GM12878 (cell line): Measurements from ENCODE around the gene C15orf61. TPM values are rescaled to one million over a fixed set of nuclear protein-coding genes. Genes with fewer than 3 reads are reported as not detected.

Experiments used
- ATAC-seq: fragments of 200-7000 bp; cut with Tn5 transposase; 3 replicates; pipeline ENCODE4 v1.9.1; 2020; ENCODE audit warnings: mild to moderate bottlenecking, moderate library complexity
- BruUV-seq: library from RNA; stranded (reverse); fragments of 400-500 nt; replicated peaks from 2 replicates; lab custom pipeline; 2021; lab: Mats Ljungman, UMichigan
- CTCF ChIA-PET: fragments of 300-600 bp; sonication (Branson Sonifier 250); formaldehyde crosslinking; extraction: SDS; loops from one replicate; lab custom pipeline; 2021; ENCODE audit warnings: inconsistent platforms; lab: Yijun Ruan, JAX
- POLR2A ChIA-PET: fragments of 350-600 bp; formaldehyde crosslinking; extraction: SDS; loops from one replicate; lab custom pipeline; 2021; ENCODE audit warnings: inconsistent platforms; lab: Charles Lee
- RAD21 ChIA-PET: fragments of 300-600 bp; sonication (Branson Sonifier 250); formaldehyde crosslinking; loops from one replicate; lab custom pipeline; 2023; ENCODE audit warnings: antibody characterized with exemption; ENCODE audit not compliant: unreplicated experiment; lab: Charles Lee
- SMC1A ChIA-PET: fragments of 300-600 bp; sonication (Branson Sonifier 250); formaldehyde crosslinking; loops from one replicate; lab custom pipeline; 2023; ENCODE audit not compliant: unreplicated experiment, uncharacterized antibody; lab: Charles Lee
- DNase-seq: peaks from one replicate; pipeline ENCODE4 v3.0.0-alpha.2; 2011; ENCODE audit warnings: low read depth, low spot score
- FAIRE-seq: peaks from 3 replicates; lab custom pipeline; 2011; peaks lifted over from hg19 to GRCh38; lab: Jason Lieb, UNC
- H2AFZ ChIP-seq: 2 replicates; pipeline ENCODE4 v1.6.0; 2011; ENCODE audit warnings: low read depth, low read length, control low read depth; ENCODE audit not compliant: control insufficient read depth
- H3K27ac ChIP-seq: 2 replicates; pipeline ENCODE4 v1.5.1; 2011; ENCODE audit warnings: control low read depth; ENCODE audit not compliant: control insufficient read depth, insufficient read depth
- H3K27me3 ChIP-seq, 2 experiments: replicated peaks in 1 of 2; 2 replicates each; pipeline versions ENCODE4 v1.6.0 to v1.6.1; 2011; ENCODE audit warnings: low read length in 1 of 2; ENCODE audit not compliant: control insufficient read depth in 2 of 2, insufficient read depth in 2 of 2
- H3K36me3 ChIP-seq, 2 experiments: 2 replicates each; pipeline ENCODE4 v1.5.1; 2011; ENCODE audit warnings: low read length in 1 of 2; ENCODE audit not compliant: control insufficient read depth in 2 of 2, insufficient read depth in 2 of 2
- H3K4me1 ChIP-seq: 2 replicates; pipeline ENCODE4 v1.6.1; 2011; ENCODE audit warnings: mild to moderate bottlenecking, low read length, moderate library complexity, mixed read lengths; ENCODE audit not compliant: control insufficient read depth, insufficient read depth
- H3K4me2 ChIP-seq: 2 replicates; pipeline ENCODE4 v1.6.0; 2011; ENCODE audit warnings: control low read depth; ENCODE audit not compliant: control insufficient read depth, insufficient read depth
- H3K4me3 ChIP-seq: fragments of 200-600 bp; sonication (generic); 2 replicates; pipeline ENCODE4 v1.5.1; 2016
- H3K79me2 ChIP-seq: 2 replicates; pipeline ENCODE4 v1.6.0; 2011; ENCODE audit warnings: low read length; ENCODE audit not compliant: control insufficient read depth, insufficient read depth
- H3K9ac ChIP-seq: 2 replicates; pipeline ENCODE4 v1.8.0; 2011; ENCODE audit warnings: low read length, control low read depth, mixed read lengths; ENCODE audit not compliant: control insufficient read depth, insufficient read depth
- H3K9me3 ChIP-seq: replicated peaks from 3 replicates; pipeline ENCODE4 v1.5.1; 2011; ENCODE audit warnings: mild to moderate bottlenecking, low read length; ENCODE audit not compliant: control insufficient read depth, insufficient read depth
- H4K20me1 ChIP-seq: 2 replicates; pipeline ENCODE4 v1.6.0; 2011; ENCODE audit not compliant: control insufficient read depth, insufficient read depth
- E4F1 ChIP-seq: fragments of 450-650 bp; IDR thresholded peaks from 2 replicates; pipeline ENCODE4 v1.6.1; 2018; ENCODE audit warnings: borderline replicate concordance, mild to moderate bottlenecking; ENCODE audit not compliant: partially characterized antibody
- EZH2 ChIP-seq: IDR thresholded peaks from 2 replicates; pipeline ENCODE4 v1.6.1; 2012; ENCODE audit warnings: low read depth, mild to moderate bottlenecking, control low read depth, inconsistent platforms, low read length, borderline replicate concordance; ENCODE audit not compliant: control insufficient read depth
- HDAC6 ChIP-seq: fragments of 200-600 bp; sonication (generic); IDR thresholded peaks from one replicate; pipeline ENCODE4 v1.8.0; 2017; ENCODE audit warnings: antibody characterized with exemption; ENCODE audit not compliant: unreplicated experiment
- IRF3 ChIP-seq: fragments of 450-650 bp; IDR thresholded peaks from 2 replicates; pipeline ENCODE4 v1.6.1; 2014; ENCODE audit warnings: mild to moderate bottlenecking
- PBX3 ChIP-seq: IDR thresholded peaks from 2 replicates; pipeline ENCODE4 v1.6.1; 2011; ENCODE audit warnings: mild to moderate bottlenecking, low read depth, low read length, moderate library complexity; ENCODE audit not compliant: insufficient replicate concordance
- PML ChIP-seq: IDR thresholded peaks from 2 replicates; pipeline ENCODE4 v1.6.1; 2012; ENCODE audit warnings: low read length, inconsistent platforms
- SPI1 ChIP-seq: IDR thresholded peaks from 2 replicates; pipeline ENCODE4 v1.6.1; 2011; ENCODE audit warnings: low read depth, mild to moderate bottlenecking, low read length, moderate library complexity, borderline replicate concordance; ENCODE audit not compliant: insufficient read depth
- WGBS: methylation state at CpG from one replicate; pipeline ENCODE4 v1.1.6; 2016; ENCODE audit warnings: low lambda C conversion rate; ENCODE audit not compliant: insufficient replicate concordance, insufficient coverage; ENCODE audit errors: missing lambda C conversion rate; 5-methylcytosine and 5-hydroxymethylcytosine counted together
- in situ Hi-C: fragments of 300-500 bp; cut with MboI; formaldehyde crosslinking; loops from 9 replicates; pipeline ENCODE4 v1.14.3; 2018; ENCODE audit warnings: mixed read lengths
- intact Hi-C: fragments of 100-400 bp; cut with micrococcal nuclease; formaldehyde crosslinking; loops from one replicate; pipeline ENCODE4 v1.14.2; 2022; ENCODE audit not compliant: unreplicated experiment
- polyA plus RNA-seq, 11 experiments: library from polyadenylated mRNA; depleted of rRNA in 4 of 11; unstranded in 6 of 11; stranded (reverse) in 5 of 11; fragments of >200 nt; fragmentation: Nextera tagmentation in 4 of 11; fragmentation: Illumina TruSeq in 1 of 11; extraction: Ambion mirVana in 4 of 11; extraction: Trizol in 1 of 11; gene quantifications; 1 replicate in 1 of 11; 2 replicates in 10 of 11; pipeline versions ENCODE4 v1.2.1 to v1.2.3, GENCODE V29; 2011 to 2016; ENCODE audit warnings: inconsistent platforms in 2 of 11, missing spikeins in 2 of 11, low read depth in 1 of 11
- total RNA-seq, 4 experiments: library from RNA; depleted of rRNA in 3 of 4; stranded (reverse); fragments of >200 nt in 3 of 4; fragmentation: Illumina TruSeq in 1 of 4; extraction: Trizol in 1 of 4; gene quantifications; 2 replicates each; pipeline versions ENCODE4 v1.2.1 to v1.2.3, GENCODE V29; 2013 to 2021

C15orf61 gene
- total and polyA plus RNA-seq, 10 of the 15 experiments (the other 5 are each of a cell fraction or from before 2014, with no cell fraction given) = 1.4 to 8.7 (median 4.3) TPM

- Histone ChIP-seq H2AFZ (no peak overlapping the region), H3K36me3 (no peaks in the 10 kb centered on the region), H3K79me2 (no peaks in the 10 kb centered on the region), H3K9ac (no peak overlapping the region), H3K9me3 (no peaks in the 10 kb centered on the region), H3K4me3 (no peak overlapping the region), H3K4me2 (peak overlapping the region; percentile 18; the same call in 1 of the 2 replicates), H4K20me1 (no peaks in the 10 kb centered on the region), H3K27ac (no peak overlapping the region), H3K27me3 (no peaks in the 10 kb centered on the region), H3K4me1 (peaks cover 17% of the 10 kb centered on the region)
- no peak for FAIRE-seq
- in situ Hi-C loops (no loop called here), intact Hi-C loops (no loop called here)
- TF ChIP-seq EZH2 (no peak), PBX3 (no peak), SPI1 (peak; percentile 62; the same call in 1 of the 2 replicates), IRF3 (no peak), PML (no peak), HDAC6 (no peak), E4F1 (no peak)
- ChIA-PET SMC1A (interaction anchor here (0.7 to 2.0 kb wide), 11 partner anchors 9 to 329 kb away, joined by 3 to 8 read pairs (median 3); partner anchors contain the start of gene C15orf61), CTCF (interaction anchor here (0.8 to 1.8 kb wide), 8 partner anchors 8 to 331 kb away, joined by 3 to 7 read pairs (median 4); partner anchors contain the start of gene C15orf61), RAD21 (interaction anchor here (0.7 kb wide), 2 partner anchors 14 to 331 kb away, joined by 3 read pairs; no protein-coding TSS in a partner anchor), POLR2A (interaction anchor here (1.0 kb wide), 1 partner anchor 14 kb away, joined by 4 read pairs; no protein-coding TSS in a partner anchor)
- WGBS = 90% methylated on average over 11 of the region's 11 CpGs
- DNase-seq = no peak
- no peak for ATAC-seq
- BruUV-seq = no TSS peak
Observed at GRCh38 chr15:67506775-67507747, 13.9 kb upstream of the C15orf61 start.
